Measurements from ENCODE around the gene HMGN4. TPM values are rescaled to one million over a fixed set of nuclear protein-coding genes. Genes with fewer than 3 reads are reported as not detected.
A peak's percentile ranks its signal among the peaks of the same experiment; 100 is the strongest.

The HMGN4 gene
- polyA plus RNA-seq, 3 donors: 28.1 to 116 (median 91.3) TPM

DNA sequence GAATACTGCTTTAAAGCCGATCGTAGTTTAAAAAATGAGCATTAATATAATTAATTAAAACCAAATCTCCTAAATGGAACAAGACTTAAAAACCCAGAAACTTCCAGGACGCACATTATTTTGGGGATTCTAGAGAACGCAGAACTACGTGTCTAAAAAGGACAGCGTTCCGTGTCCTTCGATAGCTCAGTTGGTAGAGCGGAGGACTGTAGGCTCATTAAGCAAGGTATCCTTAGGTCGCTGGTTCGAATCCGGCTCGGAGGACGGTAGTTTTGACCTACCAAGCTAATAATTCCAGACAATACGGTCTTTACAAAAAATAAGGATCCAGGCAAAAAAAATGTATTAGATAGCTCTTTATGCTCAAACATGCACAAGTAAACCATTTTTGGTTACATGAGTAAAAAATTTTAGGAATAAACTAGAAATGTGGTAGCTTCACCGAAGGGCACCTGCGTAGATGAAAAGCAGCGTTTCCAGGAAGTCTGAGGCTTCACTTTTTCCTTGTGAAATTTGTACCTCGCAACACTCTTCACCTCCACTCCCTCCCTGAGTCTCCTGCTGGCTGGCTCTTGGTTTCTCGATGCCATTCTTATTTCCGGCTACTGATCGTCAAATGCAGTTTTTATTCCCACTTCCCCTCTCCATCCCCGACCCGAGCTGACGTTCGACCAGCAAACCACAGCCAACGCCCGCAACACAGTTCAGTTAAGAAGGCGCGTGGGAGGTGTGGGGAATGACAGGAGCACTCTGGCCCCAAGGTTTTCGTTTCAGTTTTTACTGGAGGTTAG, 39.0 kb downstream of the HMGN4 start:
- peak overlapping the region in 1 of 2 donors; percentile 20 for H3K27ac ChIP-seq (ENCODE audit: low read depth in 1 of 2, low read length in 2 of 2)
- TF ChIP-seq, protein P1, sequence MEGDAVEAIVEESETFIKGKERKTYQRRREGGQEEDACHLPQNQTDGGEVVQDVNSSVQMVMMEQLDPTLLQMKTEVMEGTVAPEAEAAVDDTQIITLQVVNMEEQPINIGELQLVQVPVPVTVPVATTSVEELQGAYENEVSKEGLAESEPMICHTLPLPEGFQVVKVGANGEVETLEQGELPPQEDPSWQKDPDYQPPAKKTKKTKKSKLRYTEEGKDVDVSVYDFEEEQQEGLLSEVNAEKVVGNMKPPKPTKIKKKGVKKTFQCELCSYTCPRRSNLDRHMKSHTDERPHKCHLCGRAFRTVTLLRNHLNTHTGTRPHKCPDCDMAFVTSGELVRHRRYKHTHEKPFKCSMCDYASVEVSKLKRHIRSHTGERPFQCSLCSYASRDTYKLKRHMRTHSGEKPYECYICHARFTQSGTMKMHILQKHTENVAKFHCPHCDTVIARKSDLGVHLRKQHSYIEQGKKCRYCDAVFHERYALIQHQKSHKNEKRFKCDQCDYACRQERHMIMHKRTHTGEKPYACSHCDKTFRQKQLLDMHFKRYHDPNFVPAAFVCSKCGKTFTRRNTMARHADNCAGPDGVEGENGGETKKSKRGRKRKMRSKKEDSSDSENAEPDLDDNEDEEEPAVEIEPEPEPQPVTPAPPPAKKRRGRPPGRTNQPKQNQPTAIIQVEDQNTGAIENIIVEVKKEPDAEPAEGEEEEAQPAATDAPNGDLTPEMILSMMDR (IDR thresholded peaks at IDR 0.05): no peak
- peaks cover 17 to 26% of the 10 kb centered on the region in 2 donors for H3K4me1 ChIP-seq (ENCODE audit: control insufficient read depth in 1 of 2, insufficient read depth in 2 of 2, low read length in 2 of 2)
- WGBS (ENCODE audit: insufficient coverage): 0% methylated on average over 3 of the region's 31 CpGs
- DNase-seq: peak; percentile 61 to 77 (median 76)
- H4K20me1 ChIP-seq (ENCODE audit: insufficient read depth, low read length): no peaks in the 10 kb centered on the region
- peaks cover 3 to 7% (median 6%) of the 10 kb centered on the region in 3 donors for H3K27me3 Mint-ChIP-seq (ENCODE audit: low read depth in 3 of 3)
- peak overlapping the region; percentile 38 for H3K9ac ChIP-seq (ENCODE audit: insufficient read depth, low read length, poor library complexity, severe bottlenecking)
- intact Hi-C loops (cut with micrococcal nuclease): loop anchor here in 1 of 2 donors (10.0 kb wide), 1 partner anchor 402 kb away; no protein-coding TSS in a partner anchor
- H3K9me3 ChIP-seq (replicated peaks in 1 of 2; ENCODE audit: control insufficient read depth in 1 of 2, insufficient read depth in 1 of 2, low read length in 2 of 2): no peaks in the 10 kb centered on the region
- no peaks in the 10 kb centered on the region for H3K79me2 ChIP-seq (ENCODE audit: insufficient read depth, low read length)
- H3K36me3 ChIP-seq (replicated peaks in 1 of 2; ENCODE audit: control insufficient read depth in 1 of 2, insufficient read depth in 2 of 2, low read length in 2 of 2): no peaks in the 10 kb centered on the region
- H3K4me3 Mint-ChIP-seq: peak overlapping the region; percentile 92 to 99
- H2AFZ ChIP-seq (ENCODE audit: insufficient read depth, low read depth, low read length, poor library complexity, severe bottlenecking): peak overlapping the region; percentile 69
- no peaks in the 10 kb centered on the region for H3K36me3 Mint-ChIP-seq
- H3K4me2 ChIP-seq (replicated peaks; ENCODE audit: extremely low read depth, low read length, poor library complexity, severe bottlenecking): peak overlapping the region; percentile 84
- H3K27ac Mint-ChIP-seq: peak overlapping the region; percentile 63 to 93 (median 86)
- H3K4me1 Mint-ChIP-seq: peaks cover 22% of the 10 kb centered on the region
- H3K27me3 ChIP-seq (ENCODE audit: control insufficient read depth in 2 of 2, insufficient read depth in 2 of 2, low read length in 2 of 2): peaks cover 0 to 3% of the 10 kb centered on the region in 2 donors
- peak overlapping the region; percentile 30 to 77 (median 43) for H3K4me3 ChIP-seq (replicated peaks in 1 of 3; ENCODE audit: low read depth in 2 of 3, low read length in 3 of 3)
- H3K9me3 Mint-ChIP-seq: peaks cover 2 to 12% (median 10%) of the 10 kb centered on the region in 7 donors

DNA sequence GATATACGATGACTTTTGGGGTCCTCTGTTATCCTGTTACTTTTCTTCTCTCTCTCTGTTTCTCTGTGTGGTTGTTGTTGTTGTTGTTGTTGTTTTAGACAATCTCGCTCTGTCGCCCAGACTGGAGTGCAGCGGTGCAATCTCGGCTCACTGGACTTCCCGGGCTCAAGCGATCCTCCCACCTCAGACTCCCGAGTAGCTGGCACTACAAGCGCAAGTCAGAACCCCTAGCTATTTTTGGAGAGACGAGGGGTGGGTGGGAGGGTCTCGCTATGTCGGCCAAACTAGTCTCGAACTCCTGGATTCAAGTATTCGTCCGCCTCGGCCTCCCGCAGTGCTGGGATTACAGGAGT, 39.5 kb downstream of the HMGN4 start:
- Histone ChIP-seq H3K4me2 (replicated peaks; ENCODE audit: extremely low read depth, low read length, poor library complexity, severe bottlenecking) (peak overlapping the region; percentile 84), H3K36me3 (replicated peaks in 1 of 2; ENCODE audit: control insufficient read depth in 1 of 2, insufficient read depth in 2 of 2, low read length in 2 of 2) (no peaks in the 10 kb centered on the region), H3K27me3 (ENCODE audit: control insufficient read depth in 2 of 2, insufficient read depth in 2 of 2, low read length in 2 of 2) (peaks cover 0 to 3% of the 10 kb centered on the region in 2 donors), H3K79me2 (ENCODE audit: insufficient read depth, low read length) (no peaks in the 10 kb centered on the region), H3K9me3 (replicated peaks in 1 of 2; ENCODE audit: control insufficient read depth in 1 of 2, insufficient read depth in 1 of 2, low read length in 2 of 2) (no peaks in the 10 kb centered on the region), H4K20me1 (ENCODE audit: insufficient read depth, low read length) (no peaks in the 10 kb centered on the region), H3K4me3 (replicated peaks in 1 of 3; ENCODE audit: low read depth in 2 of 3, low read length in 3 of 3) (peak overlapping the region; percentile 30 to 77 (median 43)), H3K4me1 (ENCODE audit: control insufficient read depth in 1 of 2, insufficient read depth in 2 of 2, low read length in 2 of 2) (peaks cover 15 to 20% of the 10 kb centered on the region in 2 donors), H3K27ac (ENCODE audit: low read depth in 1 of 2, low read length in 2 of 2) (peak overlapping the region in 1 of 2 donors; percentile 20), H2AFZ (ENCODE audit: insufficient read depth, low read depth, low read length, poor library complexity, severe bottlenecking) (peak overlapping the region; percentile 69), H3K9ac (ENCODE audit: insufficient read depth, low read length, poor library complexity, severe bottlenecking) (peak overlapping the region; percentile 38)
- H3K36me3 Mint-ChIP-seq: no peaks in the 10 kb centered on the region
- H3K4me3 Mint-ChIP-seq: peak overlapping the region; percentile 92 to 99
- intact Hi-C loops (cut with micrococcal nuclease): loop anchor here in 1 of 2 donors (10.0 kb wide), 1 partner anchor 403 kb away; no protein-coding TSS in a partner anchor
- peak overlapping the region in 5 of 7 donors; percentile 68 to 93 (median 86) for H3K27ac Mint-ChIP-seq
- peaks cover 2 to 12% (median 10%) of the 10 kb centered on the region in 7 donors for H3K9me3 Mint-ChIP-seq
- WGBS (ENCODE audit: insufficient coverage): no CpG with 5 or more reads among the region's 17 CpGs
- TF ChIP-seq, protein P1 (IDR thresholded peaks at IDR 0.05): no peak
- H3K4me1 Mint-ChIP-seq: peaks cover 20% of the 10 kb centered on the region
- DNase-seq: no peak
- H3K27me3 Mint-ChIP-seq (ENCODE audit: low read depth in 3 of 3): peaks cover 5 to 10% (median 7%) of the 10 kb centered on the region in 3 donors

All from CD14-positive monocyte (primary cell).